HCT116 (cell line): ENCODE measurements around the gene AXL. TPM values are rescaled to one million over a fixed set of nuclear protein-coding genes. Genes with fewer than 3 reads are reported as not detected.

Experiments
- ATAC-seq: fragments of 200-7000 bp; cut with Tn5 transposase; 2 replicates; pipeline ENCODE4 v1.9.1; 2020; ENCODE audit warnings: mild to moderate bottlenecking, moderate library complexity
- BruUV-seq: library from RNA; stranded (reverse); fragments of 400-500 nt; replicated peaks from 2 replicates; lab custom pipeline; 2021; lab: Mats Ljungman, UMichigan
- CTCF ChIA-PET: fragments of 300-600 bp; sonication (Branson Sonifier 250); formaldehyde crosslinking; loops from one replicate; lab custom pipeline; 2021; ENCODE audit warnings: antibody characterized with exemption; lab: Charles Lee
- POLR2A ChIA-PET: fragments of 300-600, 350-600 bp; sonication (Branson Sonifier 250); formaldehyde crosslinking; loops from one replicate; lab custom pipeline; 2021; ENCODE audit warnings: antibody characterized with exemption; lab: Charles Lee
- RAD21 ChIA-PET, 2 experiments: fragments of 300-600 bp; sonication (Branson Sonifier 250); formaldehyde crosslinking; loops; one replicate each; lab custom pipeline; 2023; ENCODE audit warnings: low total read pairs in 2 of 2; ENCODE audit not compliant: uncharacterized antibody in 2 of 2, unreplicated experiment in 2 of 2, low non-redundant PET in 1 of 2; lab: Charles Lee
- DNase-seq: peaks from one replicate; pipeline ENCODE4 v3.0.0-alpha.2; 2010; ENCODE audit warnings: low read depth, low spot score
- H2AFZ ChIP-seq: fragments of 200-600 bp; shearing (Covaris generic), sonication (generic); 2 replicates; pipeline ENCODE4 v1.6.1; 2017; ENCODE audit warnings: low read depth, mixed run types, mixed read lengths, antibody characterized with exemption, low read length; ENCODE audit not compliant: poor library complexity, severe bottlenecking
- H3K27ac ChIP-seq: 2 replicates; pipeline ENCODE4 v1.5.1; 2012; ENCODE audit warnings: low read depth, low read length
- H3K27me3 ChIP-seq: fragments of 200-600 bp; sonication (generic); 2 replicates; pipeline ENCODE4 v1.6.1; 2016; ENCODE audit warnings: mixed run types, low read length, mixed read lengths; ENCODE audit not compliant: insufficient read depth
- H3K36me3 ChIP-seq, 2 experiments: fragments of 200-500 bp in 1 of 2; fragments of 200-600 bp in 1 of 2; sonication (Bioruptor generic) in 1 of 2; sonication (generic) in 1 of 2; 2 replicates each; pipeline versions ENCODE4 v1.5.1 to v1.6.1; 2014 to 2016; ENCODE audit warnings: low read length in 2 of 2, inconsistent platforms in 1 of 2, mixed read lengths in 1 of 2, mixed run types in 1 of 2; ENCODE audit not compliant: insufficient read depth in 2 of 2, control insufficient read depth in 1 of 2
- H3K4me1 ChIP-seq, 2 experiments: fragments of 200-600 bp in 1 of 2; sonication (generic) in 1 of 2; 2 replicates each; pipeline versions ENCODE4 v1.5.1 to v1.6.1; 2012 to 2017; ENCODE audit warnings: low read length in 2 of 2, inconsistent platforms in 1 of 2, mild to moderate bottlenecking in 1 of 2, mixed read lengths in 1 of 2, mixed run types in 1 of 2, moderate library complexity in 1 of 2; ENCODE audit not compliant: insufficient read depth in 2 of 2, control insufficient read depth in 1 of 2
- H3K4me2 ChIP-seq: fragments of 200-600 bp; sonication (generic); 2 replicates; pipeline ENCODE4 v1.6.1; 2017; ENCODE audit warnings: mixed run types, low read length, mixed read lengths
- H3K4me3 ChIP-seq, 2 experiments: fragments of 200-600 bp in 1 of 2; sonication (generic) in 1 of 2; replicated peaks in 1 of 2; 2 replicates each; pipeline ENCODE4 v1.5.1; 2011 to 2016; ENCODE audit warnings: low read length in 2 of 2, control low read depth in 1 of 2, low read depth in 1 of 2, mild to moderate bottlenecking in 1 of 2, mixed read lengths in 1 of 2, mixed run types in 1 of 2
- H3K79me2 ChIP-seq: fragments of 200-600 bp; sonication (generic); 2 replicates; pipeline ENCODE4 v1.6.1; 2017; ENCODE audit warnings: mild to moderate bottlenecking, mixed run types, low read length, moderate library complexity, mixed read lengths; ENCODE audit not compliant: insufficient read depth
- H3K9ac ChIP-seq: fragments of 200-600 bp; sonication (generic); 2 replicates; pipeline ENCODE4 v1.6.1; 2016; ENCODE audit warnings: low read length, mixed read lengths
- H3K9me2 ChIP-seq: fragments of 200-600 bp; sonication (generic), shearing (Covaris generic); 2 replicates; pipeline ENCODE4 v1.6.1; 2017; ENCODE audit warnings: mixed run types, mild to moderate bottlenecking, moderate library complexity; ENCODE audit not compliant: insufficient read depth
- H3K9me3 ChIP-seq, 2 experiments: fragments of 200-500 bp in 1 of 2; fragments of 200-600 bp in 1 of 2; sonication (Bioruptor generic) in 1 of 2; sonication (generic) in 1 of 2; 2 replicates each; pipeline ENCODE4 v1.6.1; 2014 to 2017; ENCODE audit warnings: low read length in 2 of 2, mixed read lengths in 2 of 2, inconsistent platforms in 1 of 2, low read depth in 1 of 2, mild to moderate bottlenecking in 1 of 2, mixed run types in 1 of 2, moderate library complexity in 1 of 2; ENCODE audit not compliant: control insufficient read depth in 1 of 2, insufficient read depth in 1 of 2
- H4K20me1 ChIP-seq: fragments of 200-600 bp; sonication (generic), shearing (Covaris generic); 2 replicates; pipeline ENCODE4 v1.6.1; 2017; ENCODE audit warnings: mixed run types, mild to moderate bottlenecking, moderate library complexity; ENCODE audit not compliant: insufficient read depth
- EGR1 ChIP-seq: IDR thresholded peaks from 2 replicates; pipeline ENCODE4 v1.6.1; 2012; ENCODE audit warnings: low read depth
- ELF1 ChIP-seq: IDR thresholded peaks from 2 replicates; pipeline ENCODE4 v1.6.1; 2012; ENCODE audit warnings: low read depth, borderline replicate concordance
- EZH2 ChIP-seq: fragments of 200-600 bp; sonication (generic); IDR thresholded peaks from 2 replicates; pipeline ENCODE4 v1.6.1; 2017; ENCODE audit warnings: antibody characterized with exemption, mixed run types
- EZH2phosphoT487 ChIP-seq: fragments of 200-600 bp; IDR thresholded peaks from 2 replicates; pipeline ENCODE4 v1.6.1; 2018; ENCODE audit warnings: antibody characterized with exemption, borderline replicate concordance
- FOSL1 ChIP-seq: IDR thresholded peaks from 2 replicates; pipeline ENCODE4 v1.6.1; 2012; ENCODE audit warnings: low read depth
- JUND ChIP-seq: IDR thresholded peaks from 2 replicates; pipeline ENCODE4 v1.6.1; 2012
- POLR2A ChIP-seq: IDR thresholded peaks from 2 replicates; pipeline ENCODE4 v1.7.0; 2011; ENCODE audit warnings: borderline replicate concordance; ENCODE audit not compliant: insufficient read depth, insufficient read length; ENCODE audit errors: extremely low read depth
- SRF ChIP-seq: IDR thresholded peaks from 2 replicates; pipeline ENCODE4 v1.6.1; 2012; ENCODE audit warnings: low read depth
- YY1 ChIP-seq: IDR thresholded peaks from 2 replicates; pipeline ENCODE4 v1.6.1; 2011; ENCODE audit warnings: low read length, low read depth, moderate library complexity, mild to moderate bottlenecking; ENCODE audit not compliant: insufficient replicate concordance; ENCODE audit errors: extremely low read depth
- ZFX ChIP-seq: fragments of 450-650 bp; IDR thresholded peaks from 2 replicates; pipeline ENCODE4 v1.6.1; 2017
- ZNF274 ChIP-seq: fragments of 200-500 bp; sonication (Bioruptor generic); IDR thresholded peaks from 2 replicates; pipeline ENCODE4 v1.6.1; 2014; ENCODE audit warnings: mild to moderate bottlenecking, low read depth, low read length, inconsistent platforms
- intact Hi-C: fragments of 100-400 bp; cut with micrococcal nuclease; formaldehyde crosslinking; loops from 2 replicates; pipeline ENCODE4 v1.10.0; 2022
- total RNA-seq: library from RNA; stranded (reverse); gene quantifications from one replicate; pipeline ENCODE4 v1.2.1, GENCODE V29; 2021; ENCODE audit not compliant: unreplicated experiment
- TF ChIP-seq, protein P1 (sequence below): IDR thresholded peaks from 2 replicates; pipeline ENCODE4 v1.6.1; 2012
- TF ChIP-seq, protein P2 (sequence below): IDR thresholded peaks from 2 replicates; pipeline ENCODE4 v1.6.1; 2011; ENCODE audit warnings: mild to moderate bottlenecking, low read length, moderate library complexity; ENCODE audit not compliant: insufficient replicate concordance; ENCODE audit errors: extremely low read depth
- TF ChIP-seq, protein P3 (sequence below): IDR thresholded peaks from 2 replicates; pipeline ENCODE4 v1.6.1; 2012; ENCODE audit warnings: low read depth

The AXL gene
- total RNA-seq, 1 experiment from 2014 or later = 47.4 TPM

DNA sequence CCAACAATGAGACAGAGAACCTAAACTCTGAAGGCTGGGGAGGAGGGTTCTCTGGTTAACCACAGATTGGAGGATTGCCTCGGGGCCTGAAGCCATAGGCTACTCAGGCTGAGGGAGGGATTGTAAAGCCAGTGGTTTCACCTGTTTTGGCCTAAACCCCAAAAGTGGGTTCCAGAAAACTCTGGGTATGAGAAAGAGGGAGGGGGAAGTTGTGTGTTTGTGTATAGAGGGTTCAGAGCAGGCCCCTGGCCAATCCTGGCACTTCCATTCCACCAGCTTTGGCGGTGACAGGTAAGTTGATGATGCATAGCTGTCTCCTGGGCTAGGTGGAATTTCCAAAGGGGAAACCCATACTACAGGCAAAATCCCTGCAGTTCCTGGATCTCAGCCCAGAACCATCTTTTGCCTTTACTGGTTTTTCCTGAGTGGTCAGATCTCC is 77.4 kb downstream of the AXL start (continued):
- TF ChIP-seq, protein P1, sequence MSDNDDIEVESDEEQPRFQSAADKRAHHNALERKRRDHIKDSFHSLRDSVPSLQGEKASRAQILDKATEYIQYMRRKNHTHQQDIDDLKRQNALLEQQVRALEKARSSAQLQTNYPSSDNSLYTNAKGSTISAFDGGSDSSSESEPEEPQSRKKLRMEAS = no peak
- TF ChIP-seq SRF (no peak), JUND (no peak), EZH2phosphoT487 (no peak), ZNF274 (no peak), POLR2A (no peak), ZFX (no peak), EGR1 (no peak), YY1 (no peak)

DNA sequence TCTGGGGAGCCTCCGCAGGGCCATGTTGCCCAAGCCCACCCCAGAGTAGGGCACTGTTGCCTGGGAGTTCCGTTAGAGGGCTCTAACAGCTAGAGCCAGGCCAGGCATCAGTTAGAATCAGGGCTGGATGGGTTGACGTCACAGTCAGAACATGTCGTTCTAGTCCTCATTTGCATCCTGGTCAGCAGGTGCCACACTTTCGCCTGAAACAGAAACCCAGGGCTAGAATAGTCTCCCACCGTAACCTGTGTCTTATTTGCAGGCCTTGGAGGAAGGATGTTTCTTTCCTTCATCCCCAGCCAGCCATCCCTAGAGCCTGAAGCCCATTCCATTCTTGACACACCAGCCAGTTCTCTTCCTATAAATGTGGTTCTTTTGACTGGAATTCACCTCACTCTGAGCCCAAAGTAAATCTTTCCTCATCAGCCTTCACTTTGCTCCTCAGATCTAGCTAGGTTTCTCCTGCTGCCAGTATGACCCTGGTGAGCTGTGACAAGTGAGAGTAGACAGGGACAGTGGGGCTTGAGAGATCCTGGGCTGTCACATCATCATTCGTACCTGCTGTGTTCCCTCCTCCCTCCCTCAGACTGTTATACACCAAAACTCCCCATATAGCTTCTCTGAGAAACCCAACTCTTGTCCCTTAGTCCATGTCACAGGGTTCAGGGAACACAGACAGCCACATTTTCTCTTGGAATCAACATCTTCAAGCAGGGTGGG is 78.8 kb downstream of the AXL start:
- Histone ChIP-seq H3K4me1 (no peaks in the 10 kb centered on the region), H4K20me1 (no peaks in the 10 kb centered on the region), H3K4me3 (no peak overlapping the region), H3K27ac (no peak overlapping the region), H3K36me3 (peaks cover 74 to 91% of the 10 kb centered on the region in 2 experiments), H3K4me2 (no peak overlapping the region), H2AFZ (no peak overlapping the region), H3K79me2 (peaks cover 41% of the 10 kb centered on the region), H3K9me3 (no peaks in the 10 kb centered on the region), H3K9ac (no peak overlapping the region), H3K9me2 (no peaks in the 10 kb centered on the region), H3K27me3 (no peaks in the 10 kb centered on the region)
- RAD21 ChIA-PET = no interaction called here
- TF ChIP-seq, protein P2, sequence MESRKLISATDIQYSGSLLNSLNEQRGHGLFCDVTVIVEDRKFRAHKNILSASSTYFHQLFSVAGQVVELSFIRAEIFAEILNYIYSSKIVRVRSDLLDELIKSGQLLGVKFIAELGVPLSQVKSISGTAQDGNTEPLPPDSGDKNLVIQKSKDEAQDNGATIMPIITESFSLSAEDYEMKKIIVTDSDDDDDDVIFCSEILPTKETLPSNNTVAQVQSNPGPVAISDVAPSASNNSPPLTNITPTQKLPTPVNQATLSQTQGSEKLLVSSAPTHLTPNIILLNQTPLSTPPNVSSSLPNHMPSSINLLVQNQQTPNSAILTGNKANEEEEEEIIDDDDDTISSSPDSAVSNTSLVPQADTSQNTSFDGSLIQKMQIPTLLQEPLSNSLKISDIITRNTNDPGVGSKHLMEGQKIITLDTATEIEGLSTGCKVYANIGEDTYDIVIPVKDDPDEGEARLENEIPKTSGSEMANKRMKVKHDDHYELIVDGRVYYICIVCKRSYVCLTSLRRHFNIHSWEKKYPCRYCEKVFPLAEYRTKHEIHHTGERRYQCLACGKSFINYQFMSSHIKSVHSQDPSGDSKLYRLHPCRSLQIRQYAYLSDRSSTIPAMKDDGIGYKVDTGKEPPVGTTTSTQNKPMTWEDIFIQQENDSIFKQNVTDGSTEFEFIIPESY = no peak
- TF ChIP-seq FOSL1 (no peak), EZH2phosphoT487 (no peak), JUND (no peak), ELF1 (no peak), EZH2 (no peak), YY1 (no peak)
- TF ChIP-seq, protein P3, sequence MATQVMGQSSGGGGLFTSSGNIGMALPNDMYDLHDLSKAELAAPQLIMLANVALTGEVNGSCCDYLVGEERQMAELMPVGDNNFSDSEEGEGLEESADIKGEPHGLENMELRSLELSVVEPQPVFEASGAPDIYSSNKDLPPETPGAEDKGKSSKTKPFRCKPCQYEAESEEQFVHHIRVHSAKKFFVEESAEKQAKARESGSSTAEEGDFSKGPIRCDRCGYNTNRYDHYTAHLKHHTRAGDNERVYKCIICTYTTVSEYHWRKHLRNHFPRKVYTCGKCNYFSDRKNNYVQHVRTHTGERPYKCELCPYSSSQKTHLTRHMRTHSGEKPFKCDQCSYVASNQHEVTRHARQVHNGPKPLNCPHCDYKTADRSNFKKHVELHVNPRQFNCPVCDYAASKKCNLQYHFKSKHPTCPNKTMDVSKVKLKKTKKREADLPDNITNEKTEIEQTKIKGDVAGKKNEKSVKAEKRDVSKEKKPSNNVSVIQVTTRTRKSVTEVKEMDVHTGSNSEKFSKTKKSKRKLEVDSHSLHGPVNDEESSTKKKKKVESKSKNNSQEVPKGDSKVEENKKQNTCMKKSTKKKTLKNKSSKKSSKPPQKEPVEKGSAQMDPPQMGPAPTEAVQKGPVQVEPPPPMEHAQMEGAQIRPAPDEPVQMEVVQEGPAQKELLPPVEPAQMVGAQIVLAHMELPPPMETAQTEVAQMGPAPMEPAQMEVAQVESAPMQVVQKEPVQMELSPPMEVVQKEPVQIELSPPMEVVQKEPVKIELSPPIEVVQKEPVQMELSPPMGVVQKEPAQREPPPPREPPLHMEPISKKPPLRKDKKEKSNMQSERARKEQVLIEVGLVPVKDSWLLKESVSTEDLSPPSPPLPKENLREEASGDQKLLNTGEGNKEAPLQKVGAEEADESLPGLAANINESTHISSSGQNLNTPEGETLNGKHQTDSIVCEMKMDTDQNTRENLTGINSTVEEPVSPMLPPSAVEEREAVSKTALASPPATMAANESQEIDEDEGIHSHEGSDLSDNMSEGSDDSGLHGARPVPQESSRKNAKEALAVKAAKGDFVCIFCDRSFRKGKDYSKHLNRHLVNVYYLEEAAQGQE = no peak
- POLR2A ChIA-PET = interaction anchor here (0.9 kb wide), 1 partner anchor 9 kb away, joined by 3 read pairs; no protein-coding TSS in a partner anchor
- DNase-seq (no peak), ATAC-seq (no peak)
- BruUV-seq = no TSS peak
- CTCF ChIA-PET = interaction anchor here (1.8 kb wide), 1 partner anchor 11 kb away, joined by 5 read pairs; no protein-coding TSS in a partner anchor
- intact Hi-C loops = no loop called here
